Hepatocyte (in vitro differentiated cells): Measurements from ENCODE around the gene IBSP. TPM values are rescaled to one million over a fixed set of nuclear protein-coding genes. Genes with fewer than 3 reads are reported as not detected.
A peak's percentile ranks its signal among the peaks of the same experiment; 100 is the strongest.

Experiments
- DNase-seq: peaks from one replicate; pipeline ENCODE4 v3.0.0-alpha.2; 2016; ENCODE audit warnings: low spot score
- H2AFZ ChIP-seq: fragments of 200-600 bp; sonication (generic); 2 replicates; pipeline ENCODE4 v1.6.0; 2016; ENCODE audit warnings: antibody characterized with exemption, mild to moderate bottlenecking
- H3K27ac ChIP-seq: fragments of 200-600 bp; sonication (generic); 2 replicates; pipeline ENCODE4 v1.5.1; 2016; ENCODE audit warnings: mild to moderate bottlenecking
- H3K27me3 ChIP-seq: fragments of 200-600 bp; sonication (generic); 2 replicates; pipeline ENCODE4 v1.6.1; 2016
- H3K36me3 ChIP-seq: fragments of 200-600 bp; sonication (generic); replicated peaks from 2 replicates; pipeline ENCODE4 v1.5.1; 2016; ENCODE audit warnings: low read depth; ENCODE audit not compliant: insufficient read depth
- H3K4me1 ChIP-seq: fragments of 200-600 bp; sonication (generic); 2 replicates; pipeline ENCODE4 v1.5.1; 2016; ENCODE audit warnings: mild to moderate bottlenecking, moderate library complexity; ENCODE audit not compliant: insufficient read depth
- H3K4me2 ChIP-seq: fragments of 200-600 bp; sonication (generic); 2 replicates; pipeline ENCODE4 v1.6.0; 2016
- H3K4me3 ChIP-seq: fragments of 200-600 bp; sonication (generic); 2 replicates; pipeline ENCODE4 v1.5.1; 2016; ENCODE audit warnings: mild to moderate bottlenecking
- H3K79me2 ChIP-seq: fragments of 200-600 bp; sonication (generic); 2 replicates; pipeline ENCODE4 v1.6.0; 2017; ENCODE audit warnings: mild to moderate bottlenecking
- H3K9me2 ChIP-seq: fragments of 200-600 bp; sonication (generic); replicated peaks from 2 replicates; pipeline ENCODE4 v1.6.0; 2017; ENCODE audit warnings: mild to moderate bottlenecking; ENCODE audit not compliant: insufficient read depth
- H3K9me3 ChIP-seq: fragments of 200-600 bp; sonication (generic); 2 replicates; pipeline ENCODE4 v1.5.1; 2016; ENCODE audit warnings: low read depth, mild to moderate bottlenecking
- H4K20me1 ChIP-seq: fragments of 200-600 bp; sonication (generic); 2 replicates; pipeline ENCODE4 v1.6.0; 2016; ENCODE audit warnings: mild to moderate bottlenecking; ENCODE audit not compliant: insufficient read depth, poor library complexity, severe bottlenecking
- CTCF ChIP-seq: fragments of 200-600 bp; sonication (generic); IDR thresholded peaks from 2 replicates; pipeline ENCODE4 v1.5.1; 2016; ENCODE audit warnings: antibody characterized with exemption, mild to moderate bottlenecking; ENCODE audit not compliant: poor library complexity
- EZH2 ChIP-seq: fragments of 200-600 bp; sonication (generic); IDR thresholded peaks from 2 replicates; pipeline ENCODE4 v1.6.1; 2016; ENCODE audit warnings: antibody characterized with exemption, mild to moderate bottlenecking, borderline replicate concordance
- EZH2phosphoT487 ChIP-seq: fragments of 200-600 bp; sonication (generic); IDR thresholded peaks from one replicate; pipeline ENCODE4 v1.6.1; 2018; ENCODE audit warnings: antibody characterized with exemption, mild to moderate bottlenecking, low read depth, moderate library complexity; ENCODE audit not compliant: unreplicated experiment, severe bottlenecking
- WGBS: methylation state at CpG from one replicate; pipeline ENCODE4 v1.1.6; 2016; ENCODE audit warnings: low lambda C conversion rate; ENCODE audit errors: missing lambda C conversion rate; 5-methylcytosine and 5-hydroxymethylcytosine counted together
- polyA plus RNA-seq: library from polyadenylated mRNA; unstranded; fragments of >200 nt; fragmentation: Nextera tagmentation; extraction: Ambion mirVana; gene quantifications from 2 replicates; pipeline ENCODE4 v1.2.1, GENCODE V29; 2016
- total RNA-seq: library from RNA; depleted of rRNA; stranded (reverse); fragments of >200 nt; gene quantifications from 2 replicates; pipeline ENCODE4 v1.2.3, GENCODE V29; 2014

IBSP gene
- total and polyA plus RNA-seq, 2 experiments from 2014 or later: 0.07 to 0.12 TPM

- Histone ChIP-seq H3K4me2 (no peak overlapping the region), H3K27ac (no peak overlapping the region)
These were observed 12.6 kb downstream of the IBSP start for GRCh38 chr4:87811977-87812376.

DNA sequence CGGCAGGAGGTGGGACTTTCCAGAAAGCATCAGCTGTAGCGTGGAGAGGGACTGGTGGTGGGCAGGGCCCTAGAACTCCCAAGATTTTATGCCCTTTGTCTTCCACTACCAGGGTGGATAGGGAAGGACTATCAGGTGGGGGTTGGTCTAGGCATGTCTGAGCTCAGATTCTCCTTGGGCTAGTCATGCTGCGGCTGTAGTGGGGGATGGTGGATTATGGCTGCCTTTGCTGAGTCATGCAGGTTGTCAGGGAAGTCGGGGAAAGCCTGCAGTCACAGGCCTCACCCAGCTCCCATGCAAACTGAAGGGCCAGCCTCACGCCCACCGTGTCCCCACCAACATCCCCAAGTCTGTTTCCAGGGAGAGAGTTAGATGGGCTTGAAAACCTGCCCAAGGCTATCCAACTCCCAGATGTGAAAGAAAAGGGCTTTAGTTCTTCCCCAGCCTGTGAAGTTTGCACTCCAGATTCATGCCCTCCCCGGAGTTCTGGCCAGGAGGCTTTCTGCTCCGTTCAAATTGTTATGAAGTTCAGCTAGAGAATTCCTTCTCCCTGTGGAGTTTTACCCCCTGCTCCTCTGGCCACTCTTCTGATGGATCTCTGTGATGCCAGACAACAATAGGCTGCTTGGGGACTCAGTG is 20.0 kb downstream of the IBSP start:
- H3K27me3 ChIP-seq: no peaks in the 10 kb centered on the region
- H3K4me1 ChIP-seq: no peaks in the 10 kb centered on the region
- 77% methylated on average over 8 of the region's 8 CpGs for WGBS
- no peaks in the 10 kb centered on the region for H4K20me1 ChIP-seq
- TF ChIP-seq CTCF (no peak), EZH2phosphoT487 (no peak), EZH2 (no peak)
- H3K9me2 ChIP-seq: no peaks in the 10 kb centered on the region
- no peaks in the 10 kb centered on the region for H3K9me3 ChIP-seq
- no peak overlapping the region for H3K27ac ChIP-seq
- H2AFZ ChIP-seq: no peak overlapping the region
- no peak overlapping the region for H3K4me3 ChIP-seq
- DNase-seq: peak; percentile 32
- no peak overlapping the region for H3K4me2 ChIP-seq
- H3K36me3 ChIP-seq: no peaks in the 10 kb centered on the region
- H3K79me2 ChIP-seq: no peaks in the 10 kb centered on the region

More at GRCh38 chr4:87811977-87812376, 12.6 kb downstream of the IBSP start:
- H3K9me3 ChIP-seq: no peaks in the 10 kb centered on the region
- H3K4me3 ChIP-seq: no peak overlapping the region
- H3K36me3 ChIP-seq: no peaks in the 10 kb centered on the region
- no peaks in the 10 kb centered on the region for H3K9me2 ChIP-seq
- no peak overlapping the region for H2AFZ ChIP-seq
- no peaks in the 10 kb centered on the region for H3K27me3 ChIP-seq
- H4K20me1 ChIP-seq: no peaks in the 10 kb centered on the region
- no peaks in the 10 kb centered on the region for H3K79me2 ChIP-seq
- H3K4me1 ChIP-seq: no peaks in the 10 kb centered on the region
- WGBS: 86% methylated on average over 2 of the region's 2 CpGs
- no peak for DNase-seq
- no peak for TF ChIP-seq EZH2phosphoT487

DNA sequence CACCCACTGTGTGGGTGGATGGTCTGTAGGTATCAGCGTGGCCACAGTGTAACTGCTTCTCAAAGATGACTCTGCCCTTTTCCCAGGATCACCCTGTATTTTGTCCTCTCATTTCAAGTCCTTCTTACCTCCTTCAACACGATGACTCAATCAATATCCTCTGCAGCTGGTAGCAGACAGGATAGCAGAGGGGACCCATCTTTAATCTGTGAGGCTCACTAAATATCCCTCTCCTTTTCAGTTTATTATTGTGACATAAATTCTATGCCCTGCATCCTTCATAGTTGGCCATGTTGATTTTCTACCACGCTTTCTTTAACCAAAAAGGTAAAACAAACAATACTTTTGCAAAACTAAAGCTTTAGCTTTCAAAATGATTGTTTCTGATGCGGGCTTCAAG is 23.8 kb downstream of the IBSP start:
- TF ChIP-seq CTCF (no peak), EZH2phosphoT487 (no peak), EZH2 (no peak)
- H4K20me1 ChIP-seq: no peaks in the 10 kb centered on the region
- no peak overlapping the region for H3K4me2 ChIP-seq
- 75% methylated on average over 4 of the region's 4 CpGs for WGBS
- H3K27me3 ChIP-seq: no peaks in the 10 kb centered on the region
- DNase-seq: no peak
- no peaks in the 10 kb centered on the region for H3K9me2 ChIP-seq
- H3K4me3 ChIP-seq: no peak overlapping the region
- H3K36me3 ChIP-seq: no peaks in the 10 kb centered on the region
- H3K9me3 ChIP-seq: no peaks in the 10 kb centered on the region
- H3K4me1 ChIP-seq: no peaks in the 10 kb centered on the region
- no peak overlapping the region for H2AFZ ChIP-seq
- no peak overlapping the region for H3K27ac ChIP-seq
- no peaks in the 10 kb centered on the region for H3K79me2 ChIP-seq

DNA sequence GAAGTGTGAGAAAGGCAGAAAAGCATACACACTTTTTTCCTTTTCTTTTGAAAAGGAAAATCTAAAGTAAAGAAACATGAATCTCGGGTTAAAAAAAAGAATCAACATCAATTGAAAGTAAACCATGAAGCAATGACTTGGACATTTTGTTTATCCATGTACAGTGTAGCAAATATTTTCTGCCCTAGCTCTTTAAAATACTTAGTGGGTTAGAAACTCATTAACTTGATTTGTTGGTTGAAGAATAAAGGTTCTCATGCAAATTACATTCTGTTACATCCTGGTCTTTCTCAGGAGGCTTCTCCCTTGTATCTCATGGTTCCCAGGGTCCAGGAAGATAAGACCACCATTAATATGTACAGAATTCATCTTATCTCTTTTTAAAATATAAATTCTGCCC is 24.4 kb downstream of the IBSP start:
- no peaks in the 10 kb centered on the region for H3K27me3 ChIP-seq
- no peak overlapping the region for H3K4me3 ChIP-seq
- H3K4me2 ChIP-seq: no peak overlapping the region
- DNase-seq: no peak
- H3K4me1 ChIP-seq: no peaks in the 10 kb centered on the region
- H3K36me3 ChIP-seq: no peaks in the 10 kb centered on the region
- TF ChIP-seq CTCF: no peak
- TF ChIP-seq EZH2phosphoT487: no peak
- TF ChIP-seq EZH2: no peak
- WGBS: 71% methylated on average over 1 of the region's 1 CpG
- no peaks in the 10 kb centered on the region for H3K79me2 ChIP-seq
- no peak overlapping the region for H2AFZ ChIP-seq
- no peak overlapping the region for H3K27ac ChIP-seq
- H3K9me2 ChIP-seq: no peaks in the 10 kb centered on the region
- H3K9me3 ChIP-seq: no peaks in the 10 kb centered on the region
- no peaks in the 10 kb centered on the region for H4K20me1 ChIP-seq
